HuH-7 (cell line): ENCODE data around the gene PTPRH.

ENCODE experiments used
- DNase-seq: peaks from one replicate; pipeline ENCODE4 v3.0.0; 2011; ENCODE audit warnings: low spot score

The PTPRH gene

GRCh38 chr19:55246462-55247451, 37.5 kb upstream of the PTPRH start:
- DNase-seq: no peak

DNA sequence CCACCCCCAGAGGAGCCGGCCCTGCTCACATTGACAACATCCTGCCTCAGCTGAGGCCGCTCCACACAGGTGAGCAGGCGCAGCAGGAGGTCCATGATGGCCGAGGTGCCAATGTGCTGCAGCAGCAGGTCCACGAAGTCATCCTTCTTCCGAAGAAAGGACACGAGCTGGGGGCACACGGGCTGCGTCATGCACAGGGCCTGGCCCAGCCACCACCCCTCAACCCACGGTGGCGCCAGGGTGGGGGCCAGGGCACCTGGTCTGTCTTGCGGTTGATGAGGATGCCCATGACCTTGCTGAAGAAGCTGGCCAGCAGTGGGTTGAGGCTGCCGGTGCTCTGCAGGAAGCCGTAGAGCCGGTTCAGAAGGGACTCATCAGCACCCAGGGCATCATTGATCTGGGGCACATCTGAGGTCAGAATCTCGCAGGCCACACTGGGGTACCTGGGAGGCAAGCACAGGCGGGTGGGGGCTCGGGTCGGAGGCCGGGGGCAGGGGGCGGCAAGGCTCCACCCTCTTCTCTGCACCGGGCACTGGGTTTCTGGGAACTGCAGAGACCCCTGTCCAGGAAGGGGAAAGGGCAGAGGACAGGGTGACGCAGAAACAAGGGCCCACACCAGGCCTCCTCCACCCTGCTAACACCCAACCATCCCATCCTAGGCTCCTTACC, 36.1 kb upstream of the PTPRH start:
- no peak for DNase-seq

GRCh38 chr19:55244004-55244680, 34.8 kb upstream of the PTPRH start:
- DNase-seq: no peak

- DNase-seq: no peak
Observed at GRCh38 chr19:55242517-55242916, 33.2 kb upstream of the PTPRH start.

- DNase-seq: no peak
Observed at GRCh38 chr19:55241935-55242464, 32.7 kb upstream of the PTPRH start.

DNA sequence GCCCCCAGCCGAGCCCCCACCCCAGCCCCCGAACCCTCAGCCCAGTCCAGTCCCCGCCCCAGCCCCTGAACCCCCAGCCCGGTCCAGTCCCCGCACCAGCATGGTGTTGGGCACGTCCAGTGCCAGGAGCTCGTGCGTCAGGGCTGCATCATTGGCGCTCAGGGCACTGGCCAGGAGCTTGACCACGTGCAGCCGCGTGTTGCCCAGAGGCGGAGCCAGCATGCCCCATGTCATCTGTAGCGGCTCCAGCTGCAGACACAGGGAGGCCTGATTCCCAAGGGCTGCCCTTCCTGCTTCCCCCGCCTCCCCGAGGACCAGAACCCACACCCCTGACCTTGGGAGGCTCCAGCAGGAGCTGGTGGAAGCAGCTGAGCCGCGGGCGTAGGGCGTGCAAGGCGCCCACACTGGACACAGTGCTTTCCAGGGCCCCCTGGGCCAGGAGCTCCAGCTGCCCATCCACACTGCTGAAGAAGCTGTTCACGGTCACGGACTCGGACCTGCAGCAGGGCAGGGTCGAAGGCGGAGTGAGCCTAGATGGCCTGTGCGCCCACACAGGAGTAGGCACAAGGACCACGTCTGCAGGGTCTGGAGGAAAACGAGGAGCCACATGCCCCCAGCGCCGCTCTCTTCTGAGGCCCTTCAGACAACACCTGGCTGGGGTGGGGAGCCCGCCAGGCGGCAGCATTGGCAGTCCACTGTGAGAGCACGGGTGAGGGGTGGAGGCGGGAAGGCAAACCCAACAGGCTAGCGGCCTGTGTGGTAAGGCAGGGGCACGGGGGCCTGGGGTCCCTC, 32.0 kb upstream of the PTPRH start:
- DNase-seq: no peak

GRCh38 chr19:55240713-55241020, 31.4 kb upstream of the PTPRH start:
- no peak for DNase-seq

- no peak for DNase-seq
Observed at GRCh38 chr19:55239004-55239403, 29.7 kb upstream of the PTPRH start.

- DNase-seq: no peak
Observed at GRCh38 chr19:55238030-55238429, 28.7 kb upstream of the PTPRH start.

DNA sequence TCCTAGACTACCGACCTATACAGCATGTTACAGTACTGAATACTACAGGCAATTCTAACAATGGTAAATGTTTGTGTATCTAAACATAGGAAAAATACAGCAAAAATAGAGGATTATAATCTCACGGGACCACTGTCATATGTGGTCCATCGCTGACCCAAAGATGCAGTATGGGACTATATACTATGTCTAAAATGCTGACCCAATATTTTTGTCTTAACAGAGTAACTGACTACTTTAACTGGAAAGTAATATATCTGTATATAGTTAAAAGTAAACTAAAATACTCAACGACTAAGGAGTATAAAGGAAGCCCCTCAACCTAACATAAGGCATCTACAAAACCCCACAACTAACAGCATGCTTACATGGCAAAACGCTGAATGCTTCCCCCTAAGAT, 23.7 kb upstream of the PTPRH start:
- no peak for DNase-seq

GRCh38 chr19:55232286-55232602, 22.9 kb upstream of the PTPRH start:
- DNase-seq: no peak

- DNase-seq: no peak
Observed at GRCh38 chr19:55231391-55232285, 22.3 kb upstream of the PTPRH start.

- no peak for DNase-seq
Observed at GRCh38 chr19:55230780-55231179, 21.5 kb upstream of the PTPRH start.

- DNase-seq: no peak
Observed at GRCh38 chr19:55230329-55230728, 21.0 kb upstream of the PTPRH start.

DNA sequence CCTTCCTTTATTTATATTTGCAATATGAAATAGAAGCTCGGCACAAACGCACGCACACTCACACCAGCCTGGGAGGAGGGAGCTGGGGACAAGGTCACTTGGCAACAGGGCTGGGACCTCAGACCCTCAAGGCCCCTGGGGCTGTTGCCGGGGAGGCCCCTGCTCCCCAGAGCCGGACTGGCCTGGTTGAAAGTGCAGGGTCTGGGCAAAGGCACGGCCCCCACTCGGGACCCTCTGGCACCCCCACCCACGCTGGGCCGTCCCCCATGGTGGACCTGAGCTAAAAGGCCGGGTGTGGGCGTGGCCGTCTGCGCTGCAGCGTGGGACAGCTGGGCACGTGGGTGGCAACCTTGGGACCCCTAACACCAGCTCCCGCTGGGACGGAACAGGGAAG, 20.5 kb upstream of the PTPRH start:
- DNase-seq: no peak

- DNase-seq: no peak
Observed at GRCh38 chr19:55229145-55229788, 20.0 kb upstream of the PTPRH start.

- DNase-seq: peak; percentile 98
Observed at GRCh38 chr19:55228403-55229031, 19.2 kb upstream of the PTPRH start, which contains the start of gene TMEM86B. Gene TMEM86B (minus strand): TSS chr19:55228763. CDS start chr19:55228741, 22 bp downstream.

DNA sequence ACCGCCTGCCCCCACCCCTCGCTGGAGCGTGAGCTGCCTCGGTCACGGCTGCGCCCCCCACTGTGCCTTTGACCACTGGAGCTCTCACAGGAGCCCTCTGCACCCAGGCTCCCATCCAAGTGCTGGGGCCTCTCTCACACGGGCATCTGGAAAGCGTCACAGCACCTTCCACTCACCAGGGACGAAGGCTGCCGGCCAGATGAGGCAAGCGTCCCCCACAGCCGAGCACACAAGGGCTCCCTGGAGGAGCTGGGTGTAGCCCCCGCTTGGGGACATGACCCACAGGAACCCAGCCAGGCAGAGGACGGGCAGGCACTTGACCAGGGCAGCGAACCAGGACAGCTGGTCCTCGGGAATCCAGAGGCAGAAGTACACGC, 18.7 kb upstream of the PTPRH start:
- no peak for DNase-seq

DNA sequence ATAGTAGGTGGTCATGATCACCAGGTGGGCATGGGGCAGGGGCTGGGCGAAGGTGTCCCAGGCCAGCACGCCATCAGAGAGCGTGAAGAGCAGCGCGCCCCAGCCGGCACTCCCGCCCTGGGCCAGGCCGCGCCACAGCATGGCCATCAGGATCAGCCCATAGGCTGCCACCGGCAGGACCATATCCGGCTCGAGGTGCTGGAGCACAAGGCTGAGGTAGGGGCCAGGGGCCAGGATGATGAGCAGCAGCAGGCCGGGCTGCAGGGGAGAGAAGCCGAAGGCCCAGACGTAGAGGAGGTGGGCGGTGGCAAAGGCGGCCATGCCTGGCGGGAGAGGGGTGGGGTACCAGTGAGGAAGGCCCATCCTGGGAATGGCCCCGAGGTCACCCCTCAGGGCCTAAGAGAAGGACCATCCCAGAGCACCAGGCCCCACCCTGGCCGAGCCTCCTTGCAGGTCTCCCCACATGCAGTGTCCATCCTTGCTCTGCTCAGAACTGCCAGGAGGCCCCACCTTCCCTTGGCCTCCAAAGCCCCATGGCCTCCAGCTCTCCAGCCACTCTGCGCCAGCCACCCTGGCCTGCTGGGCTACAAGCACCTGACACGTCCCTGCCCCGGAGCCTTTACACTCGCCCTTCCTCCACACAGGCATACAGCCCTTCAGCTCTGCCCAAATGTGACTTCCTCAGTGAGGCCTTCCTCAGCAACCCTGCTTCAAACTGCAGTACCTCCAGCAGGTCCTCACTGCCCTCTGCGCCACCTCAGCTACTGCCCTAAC, 18.1 kb upstream of the PTPRH start:
- no peak for DNase-seq
